Testis (tissue), 2 donors: ENCODE results near the gene PPIL1.

Experiments used
- POLR2A ChIP-seq: fragments of 450-650 bp; IDR thresholded peaks from one replicate; pipeline ENCODE4 v1.6.1; 2017; ENCODE audit warnings: antibody characterized with exemption, mild to moderate bottlenecking, moderate library complexity
- TF ChIP-seq, protein P1 (sequence below), 3 experiments: fragments of 450-650 bp in 2 of 3; fragments of 200-600 bp in 1 of 3; sonication (generic) in 1 of 3; IDR thresholded peaks; one replicate each; pipeline ENCODE4 v1.5.1; 2016 to 2019; ENCODE audit warnings: antibody characterized with exemption in 3 of 3, mild to moderate bottlenecking in 2 of 3, moderate library complexity in 1 of 3

GRCh38 chr6:36837686-36838085 is 36.9 kb downstream of the PPIL1 start:
- TF ChIP-seq, protein P1, sequence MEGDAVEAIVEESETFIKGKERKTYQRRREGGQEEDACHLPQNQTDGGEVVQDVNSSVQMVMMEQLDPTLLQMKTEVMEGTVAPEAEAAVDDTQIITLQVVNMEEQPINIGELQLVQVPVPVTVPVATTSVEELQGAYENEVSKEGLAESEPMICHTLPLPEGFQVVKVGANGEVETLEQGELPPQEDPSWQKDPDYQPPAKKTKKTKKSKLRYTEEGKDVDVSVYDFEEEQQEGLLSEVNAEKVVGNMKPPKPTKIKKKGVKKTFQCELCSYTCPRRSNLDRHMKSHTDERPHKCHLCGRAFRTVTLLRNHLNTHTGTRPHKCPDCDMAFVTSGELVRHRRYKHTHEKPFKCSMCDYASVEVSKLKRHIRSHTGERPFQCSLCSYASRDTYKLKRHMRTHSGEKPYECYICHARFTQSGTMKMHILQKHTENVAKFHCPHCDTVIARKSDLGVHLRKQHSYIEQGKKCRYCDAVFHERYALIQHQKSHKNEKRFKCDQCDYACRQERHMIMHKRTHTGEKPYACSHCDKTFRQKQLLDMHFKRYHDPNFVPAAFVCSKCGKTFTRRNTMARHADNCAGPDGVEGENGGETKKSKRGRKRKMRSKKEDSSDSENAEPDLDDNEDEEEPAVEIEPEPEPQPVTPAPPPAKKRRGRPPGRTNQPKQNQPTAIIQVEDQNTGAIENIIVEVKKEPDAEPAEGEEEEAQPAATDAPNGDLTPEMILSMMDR (IDR thresholded peaks at IDR 0.05): no peak
- no peak for TF ChIP-seq POLR2A
